BLaER1 (cell line): ENCODE measurements around the gene ANO7.
A peak's percentile ranks its signal among the peaks of the same experiment; 100 is the strongest.

Experiments used
- H3K27ac ChIP-seq: shearing (Covaris generic); formaldehyde crosslinking; 2 replicates; pipeline ENCODE4 v1.8.1; 2022
- H3K27me3 ChIP-seq: shearing (Covaris generic); formaldehyde crosslinking; 2 replicates; pipeline ENCODE4 v1.8.1; 2022
- H3K36me3 ChIP-seq: shearing (Covaris generic); formaldehyde crosslinking; 2 replicates; pipeline ENCODE4 v1.8.1; 2022
- H3K4me1 ChIP-seq: shearing (Covaris generic); formaldehyde crosslinking; 2 replicates; pipeline ENCODE4 v1.8.1; 2022
- H3K4me2 ChIP-seq: shearing (Covaris generic); formaldehyde crosslinking; 2 replicates; pipeline ENCODE4 v1.8.1; 2022
- H3K4me3 ChIP-seq: shearing (Covaris generic); formaldehyde crosslinking; 2 replicates; pipeline ENCODE4 v1.8.1; 2022
- H3K9ac ChIP-seq: shearing (Covaris generic); formaldehyde crosslinking; 2 replicates; pipeline ENCODE4 v1.8.1; 2022
- H3K9me3 ChIP-seq: shearing (Covaris generic); formaldehyde crosslinking; 2 replicates; pipeline ENCODE4 v1.8.1; 2022
- H4K20me1 ChIP-seq: shearing (Covaris generic); formaldehyde crosslinking; 2 replicates; pipeline ENCODE4 v1.8.1; 2022
- Cebpa-rat ChIP-seq: shearing (Covaris generic); IDR thresholded peaks from 2 replicates; pipeline ENCODE4 v1.8.1; 2022

ANO7 gene

DNA sequence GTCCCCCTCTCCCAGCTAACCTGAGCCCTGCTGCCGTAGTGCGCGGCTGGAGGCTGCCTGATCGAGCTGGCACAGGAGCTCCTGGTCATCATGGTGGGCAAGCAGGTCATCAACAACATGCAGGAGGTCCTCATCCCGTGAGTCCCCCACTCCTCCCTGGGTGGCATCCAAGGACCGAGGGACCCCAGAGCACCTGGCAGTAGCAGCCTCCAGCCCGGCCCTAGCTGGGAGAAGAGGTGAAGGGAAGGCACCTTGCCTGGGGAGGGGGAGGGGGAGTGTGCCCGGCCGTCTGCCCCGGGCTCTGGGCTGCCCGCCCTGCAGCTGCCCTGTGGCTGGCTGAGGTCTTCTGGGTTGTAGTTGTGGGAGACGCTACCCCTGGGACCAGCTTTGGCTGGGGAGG lies 26.3 kb downstream of the ANO7 start:
- no peaks in the 10 kb centered on the region for H3K9me3 ChIP-seq
- H4K20me1 ChIP-seq, result no peaks in the 10 kb centered on the region
- H3K36me3 ChIP-seq, result no peaks in the 10 kb centered on the region
- H3K4me3 ChIP-seq, result no peak overlapping the region
- no peaks in the 10 kb centered on the region for H3K27me3 ChIP-seq
- H3K4me1 ChIP-seq, result peaks cover 25% of the 10 kb centered on the region
- no peak overlapping the region for H3K9ac ChIP-seq
- H3K4me2 ChIP-seq, result no peak overlapping the region
- no peak overlapping the region for H3K27ac ChIP-seq
- no peak for TF ChIP-seq Cebpa-rat

DNA sequence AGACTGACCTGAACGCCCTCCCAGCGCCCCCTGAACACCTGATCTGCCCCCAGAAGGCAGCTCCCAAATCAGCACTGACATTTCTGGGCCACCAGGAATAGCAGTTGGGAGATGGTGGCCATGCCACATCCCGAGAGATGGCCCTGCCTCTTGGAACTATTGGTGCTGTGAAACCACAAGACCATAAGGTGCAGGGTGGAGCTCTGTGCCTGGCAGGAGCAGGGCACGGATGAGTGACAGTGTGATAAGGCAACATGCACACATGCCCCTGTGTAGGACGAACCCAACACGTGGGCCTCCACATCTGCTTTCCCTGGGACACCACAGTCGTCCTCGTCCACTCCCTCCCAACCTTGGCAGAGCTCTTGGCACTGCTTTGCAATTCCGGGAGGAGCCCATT lies 26.9 kb downstream of the ANO7 start:
- no peaks in the 10 kb centered on the region for H3K36me3 ChIP-seq
- H4K20me1 ChIP-seq, result no peaks in the 10 kb centered on the region
- no peak for TF ChIP-seq Cebpa-rat
- peaks cover 32% of the 10 kb centered on the region for H3K4me1 ChIP-seq
- H3K4me2 ChIP-seq, result no peak overlapping the region
- no peaks in the 10 kb centered on the region for H3K27me3 ChIP-seq
- H3K9ac ChIP-seq, result no peak overlapping the region
- H3K27ac ChIP-seq, result no peak overlapping the region
- H3K4me3 ChIP-seq, result no peak overlapping the region
- H3K9me3 ChIP-seq, result no peaks in the 10 kb centered on the region

DNA sequence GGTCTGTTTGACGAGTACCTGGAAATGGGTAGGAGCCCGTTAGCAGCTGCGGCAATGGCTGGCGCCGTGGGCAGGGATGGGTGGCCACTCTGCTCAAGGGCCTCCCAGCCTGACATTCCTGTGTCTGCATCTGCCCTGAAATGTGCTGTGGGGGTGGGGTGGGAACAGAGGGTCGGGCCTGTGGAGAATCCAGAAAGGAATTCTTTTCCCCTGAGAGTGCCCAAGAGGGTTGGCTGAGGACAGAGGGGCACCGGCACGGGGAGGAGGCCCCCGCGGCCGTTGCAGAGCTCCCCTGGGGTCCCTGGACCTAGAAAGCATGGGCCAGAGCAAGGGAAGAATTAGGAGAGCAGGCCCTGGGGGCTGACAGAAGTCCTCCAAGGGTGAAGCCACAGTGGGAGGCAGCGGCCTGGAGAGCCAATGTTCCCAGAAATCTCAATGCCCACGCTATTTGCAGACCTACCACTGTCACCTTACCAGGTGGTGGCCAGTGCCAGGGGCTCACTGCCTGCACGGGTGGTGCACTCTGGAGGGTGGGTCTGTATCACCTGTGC lies 27.8 kb downstream of the ANO7 start:
- no peaks in the 10 kb centered on the region for H4K20me1 ChIP-seq
- no peak overlapping the region for H3K9ac ChIP-seq
- peaks cover 27% of the 10 kb centered on the region for H3K4me1 ChIP-seq
- H3K36me3 ChIP-seq, result no peaks in the 10 kb centered on the region
- H3K4me2 ChIP-seq, result no peak overlapping the region
- H3K9me3 ChIP-seq, result no peaks in the 10 kb centered on the region
- no peaks in the 10 kb centered on the region for H3K27me3 ChIP-seq
- TF ChIP-seq Cebpa-rat, result no peak
- no peak overlapping the region for H3K27ac ChIP-seq
- no peak overlapping the region for H3K4me3 ChIP-seq

DNA sequence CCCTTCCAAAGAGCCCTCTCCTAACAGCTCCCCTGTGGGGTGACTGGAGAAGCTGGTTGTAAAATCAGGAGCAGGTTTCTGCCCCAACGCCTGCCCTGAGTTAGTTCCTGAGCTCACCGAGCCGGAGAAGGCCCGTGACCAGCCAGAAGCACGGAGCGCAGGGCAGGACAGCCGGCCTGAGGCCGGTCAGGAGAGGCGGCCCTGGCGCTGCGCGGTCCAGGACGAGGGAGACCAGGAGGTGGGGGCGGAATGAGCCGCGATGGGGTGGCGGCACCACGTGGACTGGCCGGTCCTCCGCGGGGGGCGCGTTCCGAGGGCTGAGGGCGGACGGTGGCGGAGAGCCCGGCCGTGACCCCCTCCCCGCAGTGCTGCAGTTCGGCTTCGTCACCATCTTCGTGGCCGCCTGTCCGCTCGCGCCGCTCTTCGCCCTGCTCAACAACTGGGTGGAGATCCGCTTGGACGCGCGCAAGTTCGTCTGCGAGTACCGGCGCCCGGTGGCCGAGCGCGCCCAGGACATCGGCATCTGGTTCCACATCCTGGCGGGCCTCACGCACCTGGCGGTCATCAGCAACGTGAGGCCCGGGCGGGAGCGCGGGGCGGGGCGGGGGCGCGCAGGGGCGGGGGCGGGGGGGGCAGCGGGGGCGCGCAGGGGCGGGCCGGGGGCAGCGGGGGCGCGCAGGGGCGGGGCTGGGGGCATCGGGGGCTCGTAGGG lies 29.0 kb downstream of the ANO7 start:
- H3K27ac ChIP-seq, result peak overlapping the region; percentile 1; the same call in 1 of the 2 replicates
- H3K9me3 ChIP-seq, result no peaks in the 10 kb centered on the region
- no peak for TF ChIP-seq Cebpa-rat
- H3K36me3 ChIP-seq, result no peaks in the 10 kb centered on the region
- H3K27me3 ChIP-seq, result no peaks in the 10 kb centered on the region
- H3K4me3 ChIP-seq, result peak overlapping the region; percentile 57
- H3K4me1 ChIP-seq, result peaks cover 24% of the 10 kb centered on the region
- H3K9ac ChIP-seq, result no peak overlapping the region
- H4K20me1 ChIP-seq, result no peaks in the 10 kb centered on the region
- peak overlapping the region; percentile 77 for H3K4me2 ChIP-seq

DNA sequence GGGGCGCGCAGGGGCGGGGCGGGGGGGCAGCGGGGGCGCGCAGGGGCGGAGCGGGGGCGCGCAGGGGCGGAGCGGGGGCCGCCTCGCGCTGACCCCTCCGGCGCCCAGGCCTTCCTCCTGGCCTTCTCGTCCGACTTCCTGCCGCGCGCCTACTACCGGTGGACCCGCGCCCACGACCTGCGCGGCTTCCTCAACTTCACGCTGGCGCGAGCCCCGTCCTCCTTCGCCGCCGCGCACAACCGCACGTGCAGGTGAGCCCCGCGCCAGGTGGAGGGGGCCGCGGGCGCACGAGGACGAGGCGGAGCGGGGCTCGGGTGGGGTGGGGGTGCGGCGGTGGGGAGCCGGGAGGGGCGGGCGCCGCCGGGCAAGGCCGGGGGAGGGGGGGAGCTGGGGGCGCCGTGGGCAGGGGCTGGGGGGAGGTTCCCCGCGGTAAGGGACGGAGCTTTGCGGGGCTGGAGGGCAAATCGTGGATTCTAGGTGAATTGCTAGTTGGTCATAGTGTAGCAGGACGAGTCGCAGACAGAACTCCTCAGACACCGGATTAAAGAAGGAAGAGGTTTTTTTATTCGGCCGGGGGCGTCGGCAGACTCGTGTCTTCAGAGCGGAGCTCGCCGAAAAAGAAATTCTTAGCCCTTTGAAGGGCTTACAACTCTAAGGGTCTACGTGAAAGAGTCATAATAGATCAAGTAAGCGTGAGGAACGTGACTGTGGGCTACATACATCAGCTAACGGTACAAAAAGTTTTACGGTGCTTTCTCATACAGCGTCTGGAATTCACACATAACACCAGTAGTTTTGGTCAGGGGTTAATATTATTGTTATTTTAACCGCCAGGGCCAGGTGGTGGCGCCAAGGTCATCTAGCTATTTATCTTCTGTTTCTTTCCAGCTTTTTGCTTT lies 29.9 kb downstream of the ANO7 start:
- peaks cover 30% of the 10 kb centered on the region for H3K4me1 ChIP-seq
- H3K27ac ChIP-seq, result no peak overlapping the region
- no peaks in the 10 kb centered on the region for H4K20me1 ChIP-seq
- H3K4me2 ChIP-seq, result peak overlapping the region; percentile 98
- H3K4me3 ChIP-seq, result peak overlapping the region; percentile 70
- H3K27me3 ChIP-seq, result no peaks in the 10 kb centered on the region
- H3K9ac ChIP-seq, result peak overlapping the region; percentile 77
- H3K9me3 ChIP-seq, result no peaks in the 10 kb centered on the region
- no peak for TF ChIP-seq Cebpa-rat
- H3K36me3 ChIP-seq, result no peaks in the 10 kb centered on the region

DNA sequence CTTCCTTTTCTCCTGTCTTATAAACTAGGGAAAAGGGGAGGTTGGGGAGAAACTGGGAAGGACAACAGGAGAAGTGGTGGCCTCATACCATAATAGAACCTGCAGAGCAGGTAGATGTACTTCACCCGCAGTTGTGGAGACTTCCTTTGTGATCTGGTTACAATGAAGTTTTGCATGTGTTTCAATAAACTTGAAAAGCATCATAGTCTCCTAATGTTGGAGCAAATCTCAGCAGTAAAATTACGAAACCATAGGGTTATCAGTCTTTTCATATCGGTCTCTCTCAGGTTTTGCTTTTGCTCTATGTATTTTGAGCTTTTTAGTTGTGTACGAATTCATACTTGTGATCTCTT lies 30.5 kb downstream of the ANO7 start:
- Histone ChIP-seq H3K9me3 (no peaks in the 10 kb centered on the region), H3K4me2 (peak overlapping the region; percentile 98), H3K27ac (no peak overlapping the region), H3K36me3 (no peaks in the 10 kb centered on the region), H4K20me1 (no peaks in the 10 kb centered on the region), H3K27me3 (no peaks in the 10 kb centered on the region), H3K4me1 (peaks cover 36% of the 10 kb centered on the region), H3K4me3 (peak overlapping the region; percentile 70), H3K9ac (peak overlapping the region; percentile 77)
- no peak for TF ChIP-seq Cebpa-rat

DNA sequence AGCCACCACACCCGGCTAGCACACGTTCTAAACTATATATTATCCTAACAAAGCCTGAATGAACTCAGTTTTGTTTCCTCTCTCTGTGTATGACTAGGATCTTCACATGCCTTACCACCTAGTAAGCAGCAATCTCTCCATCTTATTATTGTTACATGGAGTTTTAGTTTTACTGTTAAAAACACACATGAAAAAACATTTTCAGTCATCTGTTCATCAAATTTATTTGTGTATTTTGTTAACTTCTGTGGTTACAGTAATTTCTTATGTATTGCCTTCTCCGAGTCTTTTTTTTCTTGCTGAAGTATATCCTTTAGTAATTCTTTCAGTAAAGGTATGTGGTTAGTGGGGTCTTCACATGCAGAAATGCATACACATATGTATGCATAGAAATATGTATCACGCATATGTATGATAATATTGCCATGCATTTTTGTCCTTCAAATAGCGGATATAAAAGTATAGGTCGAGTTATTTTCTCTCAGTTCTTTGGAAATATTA lies 31.4 kb downstream of the ANO7 start:
- Histone ChIP-seq H3K36me3 (peaks cover under 1% of the 10 kb centered on the region; the same call in 1 of the 2 replicates), H3K9ac (no peak overlapping the region)
- TF ChIP-seq Cebpa-rat, result no peak

DNA sequence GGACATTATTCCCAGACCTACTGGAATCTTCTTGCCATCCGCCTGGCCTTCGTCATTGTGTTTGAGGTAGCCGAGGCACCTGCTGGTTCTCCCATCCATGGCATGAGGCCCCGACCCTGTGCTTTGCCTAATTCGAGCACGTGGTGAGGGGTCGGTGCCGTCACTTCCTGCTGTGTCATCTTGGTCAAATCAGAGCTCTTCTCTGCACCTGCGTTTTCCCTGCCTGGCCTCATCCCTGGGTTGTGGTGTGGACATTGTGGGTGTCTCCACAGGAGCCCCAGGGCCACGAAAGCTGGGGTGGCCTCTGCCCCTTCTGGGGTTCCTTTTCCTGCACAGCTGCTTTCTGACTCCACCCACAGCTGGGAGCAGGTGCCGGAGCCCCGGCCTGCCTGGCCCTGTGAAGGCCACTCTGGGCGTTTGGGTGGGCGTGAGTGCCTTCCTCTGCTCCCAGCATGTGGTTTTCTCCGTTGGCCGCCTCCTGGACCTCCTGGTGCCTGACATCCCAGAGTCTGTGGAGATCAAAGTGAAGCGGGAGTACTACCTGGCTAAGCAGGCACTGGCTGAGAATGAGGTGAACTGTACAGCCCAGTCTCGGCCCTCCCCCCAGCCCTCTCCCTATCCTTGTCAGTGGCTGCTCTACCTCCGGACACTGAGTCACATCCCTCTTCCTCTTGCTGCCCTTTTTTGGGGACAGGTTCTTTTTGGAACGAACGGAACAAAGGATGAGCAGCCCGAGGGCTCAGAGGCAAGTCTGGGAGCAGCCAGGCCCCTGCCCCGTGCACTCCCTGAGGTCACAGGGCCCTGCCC lies 34.9 kb downstream of the ANO7 start:
- Histone ChIP-seq H3K4me3 (no peak overlapping the region), H3K4me2 (peak overlapping the region; percentile 40), H4K20me1 (peaks cover 21% of the 10 kb centered on the region), H3K9ac (no peak overlapping the region), H3K9me3 (no peaks in the 10 kb centered on the region), H3K4me1 (peaks cover 36% of the 10 kb centered on the region), H3K27me3 (no peaks in the 10 kb centered on the region), H3K27ac (0 out of 2 replicates have a peak overlapping the region, but pooled peaks have one; percentile 18), H3K36me3 (peaks cover 35% of the 10 kb centered on the region)
- TF ChIP-seq Cebpa-rat, result no peak

More for the DNA sequence above, 31.4 kb downstream of the ANO7 start:
- no peak overlapping the region for H3K27ac ChIP-seq
- H3K4me2 ChIP-seq, result peak overlapping the region; percentile 98
- H3K4me3 ChIP-seq, result no peak overlapping the region
- H3K9me3 ChIP-seq, result no peaks in the 10 kb centered on the region
- no peaks in the 10 kb centered on the region for H4K20me1 ChIP-seq
- peaks cover 42% of the 10 kb centered on the region for H3K4me1 ChIP-seq
- H3K27me3 ChIP-seq, result no peaks in the 10 kb centered on the region
